PC-9 (cell line): ENCODE data around the gene TMEM163.

Experiments used
- CTCF ChIP-seq: fragments of 200-600 bp; sonication (generic); conservative IDR thresholded peaks from 2 replicates; pipeline ENCODE4 v1.6.1; 2017; ENCODE audit warnings: mixed run types, antibody characterized with exemption, mild to moderate bottlenecking, moderate library complexity
- EZH2 ChIP-seq: fragments of 200-600 bp; sonication (generic); IDR thresholded peaks from 2 replicates; pipeline ENCODE4 v1.8.0; 2017; ENCODE audit warnings: antibody characterized with exemption, low read depth

- no peak for TF ChIP-seq CTCF
- TF ChIP-seq EZH2: no peak
Observed at GRCh38 chr2:134716721-134717243, 2.0 kb downstream of the TMEM163 start.
